H9 (cell line): ENCODE results near the gene BCHE. TPM values are rescaled to one million over a fixed set of nuclear protein-coding genes. Genes with fewer than 3 reads are reported as not detected.

Source experiments
- DNase-seq: peaks from one replicate; pipeline ENCODE4 v3.0.0-alpha.2; 2017
- H2AFZ ChIP-seq: one replicate; pipeline ENCODE4 v1.6.1; 2013; ENCODE audit warnings: mild to moderate bottlenecking, low read length, control low read depth, moderate library complexity
- H2AK5ac ChIP-seq: 2 replicates; pipeline ENCODE4 v1.6.1; 2013; ENCODE audit warnings: low read length, control low read depth, mixed read lengths; ENCODE audit not compliant: insufficient read length
- H2BK120ac ChIP-seq: one replicate; pipeline ENCODE4 v1.6.1; 2013; ENCODE audit warnings: low read depth, mild to moderate bottlenecking, low read length, control low read depth, inconsistent platforms; ENCODE audit not compliant: poor library complexity, severe bottlenecking
- H2BK12ac ChIP-seq: 2 replicates; pipeline ENCODE4 v1.6.1; 2013; ENCODE audit warnings: low read length, control low read depth, mixed read lengths, low read depth; ENCODE audit not compliant: insufficient read length
- H2BK15ac ChIP-seq: 2 replicates; pipeline ENCODE4 v1.6.1; 2013; ENCODE audit warnings: low read depth, low read length, control low read depth
- H2BK20ac ChIP-seq: one replicate; pipeline ENCODE4 v1.6.1; 2013; ENCODE audit warnings: low read depth, mild to moderate bottlenecking, low read length, control low read depth, inconsistent platforms; ENCODE audit not compliant: poor library complexity, severe bottlenecking
- H2BK5ac ChIP-seq: 2 replicates; pipeline ENCODE4 v1.6.1; 2013; ENCODE audit warnings: low read length, control low read depth, mixed read lengths; ENCODE audit not compliant: insufficient read length
- H3K14ac ChIP-seq: 2 replicates; pipeline ENCODE4 v1.6.1; 2013; ENCODE audit warnings: low read length, control low read depth; ENCODE audit not compliant: insufficient read depth
- H3K18ac ChIP-seq: 2 replicates; pipeline ENCODE4 v1.6.1; 2013; ENCODE audit warnings: low read depth, mild to moderate bottlenecking, mixed read lengths, low read length, control low read depth; ENCODE audit not compliant: insufficient read length
- H3K23ac ChIP-seq: 2 replicates; pipeline ENCODE4 v1.6.1; 2013; ENCODE audit warnings: low read length, control low read depth, mixed read lengths, low read depth; ENCODE audit not compliant: insufficient read length
- H3K23me2 ChIP-seq: 2 replicates; pipeline ENCODE4 v1.6.1; 2013; ENCODE audit warnings: low read depth, mild to moderate bottlenecking, mixed read lengths, low read length, control low read depth; ENCODE audit not compliant: insufficient read length, poor library complexity, severe bottlenecking
- H3K27ac ChIP-seq: 2 replicates; pipeline ENCODE4 v1.5.1; 2013; ENCODE audit warnings: low read length, control low read depth, mixed read lengths, low read depth; ENCODE audit not compliant: insufficient read length
- H3K27me3 ChIP-seq: 2 replicates; pipeline ENCODE4 v1.6.1; 2013; ENCODE audit warnings: low read length, control low read depth, inconsistent platforms; ENCODE audit not compliant: insufficient read depth
- H3K4ac ChIP-seq: 2 replicates; pipeline ENCODE4 v1.6.1; 2013; ENCODE audit warnings: low read depth, mild to moderate bottlenecking, control low read depth, inconsistent platforms, low read length, moderate library complexity
- H3K4me1 ChIP-seq: 2 replicates; pipeline ENCODE4 v1.6.1; 2013; ENCODE audit warnings: low read length, control low read depth, inconsistent platforms; ENCODE audit not compliant: insufficient read depth
- H3K4me2 ChIP-seq: 2 replicates; pipeline ENCODE4 v1.6.1; 2013; ENCODE audit warnings: low read length, control low read depth, mixed read lengths; ENCODE audit not compliant: insufficient read length, insufficient read depth
- H3K56ac ChIP-seq: 2 replicates; pipeline ENCODE4 v1.6.1; 2013; ENCODE audit warnings: low read depth, mild to moderate bottlenecking, mixed read lengths, low read length, control low read depth; ENCODE audit not compliant: insufficient read length
- H3K79me1 ChIP-seq: 2 replicates; pipeline ENCODE4 v1.6.1; 2013; ENCODE audit warnings: low read depth, mild to moderate bottlenecking, moderate library complexity, low read length, control low read depth, inconsistent platforms; ENCODE audit not compliant: insufficient read depth, poor library complexity, severe bottlenecking
- H3K79me2 ChIP-seq: 2 replicates; pipeline ENCODE4 v1.6.1; 2013; ENCODE audit warnings: low read length, control low read depth, inconsistent platforms; ENCODE audit not compliant: insufficient read depth
- H3K9ac ChIP-seq: 2 replicates; pipeline ENCODE4 v1.6.1; 2013; ENCODE audit warnings: low read length, control low read depth, mixed read lengths; ENCODE audit not compliant: insufficient read length; ENCODE audit errors: extremely low read depth
- H3K9me3 ChIP-seq: one replicate; pipeline ENCODE4 v1.6.1; 2013; ENCODE audit warnings: low read depth, low read length, inconsistent platforms; ENCODE audit not compliant: control insufficient read depth
- H3T11ph ChIP-seq: one replicate; pipeline ENCODE4 v1.6.1; 2013; ENCODE audit warnings: mild to moderate bottlenecking, low read length, control low read depth, inconsistent platforms
- H4K20me1 ChIP-seq: one replicate; pipeline ENCODE4 v1.6.1; 2013; ENCODE audit not compliant: control insufficient read depth, insufficient read length, insufficient read depth
- H4K5ac ChIP-seq: 2 replicates; pipeline ENCODE4 v1.6.1; 2013; ENCODE audit warnings: low read depth, mild to moderate bottlenecking, mixed read lengths, low read length, control low read depth; ENCODE audit not compliant: insufficient read length
- H4K8ac ChIP-seq: replicated peaks from 2 replicates; pipeline ENCODE4 v1.6.1; 2013; ENCODE audit warnings: low read length, control low read depth, mixed read lengths, low read depth; ENCODE audit not compliant: insufficient read length
- H4K91ac ChIP-seq: 2 replicates; pipeline ENCODE4 v1.6.1; 2013; ENCODE audit warnings: low read depth, mild to moderate bottlenecking, moderate library complexity, mixed read lengths, low read length, control low read depth; ENCODE audit not compliant: insufficient read length
- H3K27ac Mint-ChIP-seq, 3 experiments: 2 replicates in 2 of 3; 3 replicates in 1 of 3; pipeline ENCODE4 v1.8.0; 2020 to 2021; ENCODE audit warnings: mixed read lengths in 3 of 3, mild to moderate bottlenecking in 1 of 3, moderate library complexity in 1 of 3
- H3K27me3 Mint-ChIP-seq: 2 replicates; pipeline ENCODE4 v1.8.0; 2021; ENCODE audit warnings: low read depth, mild to moderate bottlenecking, moderate library complexity, mixed read lengths
- H3K36me3 Mint-ChIP-seq, 3 experiments: 2 replicates in 2 of 3; 3 replicates in 1 of 3; pipeline ENCODE4 v1.8.0; 2020 to 2021; ENCODE audit warnings: low read depth in 3 of 3, mixed read lengths in 3 of 3; ENCODE audit not compliant: insufficient read depth in 1 of 3
- H3K4me1 Mint-ChIP-seq, 2 experiments: 2 replicates each; pipeline ENCODE4 v1.8.0; 2020; ENCODE audit warnings: mixed read lengths in 2 of 2
- H3K4me3 Mint-ChIP-seq, 2 experiments: 2 replicates in 1 of 2; 3 replicates in 1 of 2; pipeline ENCODE4 v1.8.0; 2020 to 2021; ENCODE audit warnings: mild to moderate bottlenecking in 2 of 2, mixed read lengths in 2 of 2, moderate library complexity in 1 of 2
- H3K9me3 Mint-ChIP-seq, 2 experiments: 2 replicates in 1 of 2; 3 replicates in 1 of 2; pipeline ENCODE4 v1.8.0; 2020; ENCODE audit warnings: mild to moderate bottlenecking in 2 of 2, mixed read lengths in 2 of 2, moderate library complexity in 1 of 2
- total RNA-seq: library from RNA; stranded (reverse); gene quantifications from 2 replicates; pipeline ENCODE4 v1.2.1, GENCODE V29; 2021
- TF ChIP-seq, protein P1 (sequence below): fragments of 200-600 bp; sonication (generic); conservative IDR thresholded peaks from 3 replicates; pipeline ENCODE4 v1.8.0; 2021; ENCODE audit warnings: antibody characterized with exemption, mild to moderate bottlenecking

BCHE gene
- total RNA-seq, 1 experiment from 2014 or later, result 1.4 TPM

DNA sequence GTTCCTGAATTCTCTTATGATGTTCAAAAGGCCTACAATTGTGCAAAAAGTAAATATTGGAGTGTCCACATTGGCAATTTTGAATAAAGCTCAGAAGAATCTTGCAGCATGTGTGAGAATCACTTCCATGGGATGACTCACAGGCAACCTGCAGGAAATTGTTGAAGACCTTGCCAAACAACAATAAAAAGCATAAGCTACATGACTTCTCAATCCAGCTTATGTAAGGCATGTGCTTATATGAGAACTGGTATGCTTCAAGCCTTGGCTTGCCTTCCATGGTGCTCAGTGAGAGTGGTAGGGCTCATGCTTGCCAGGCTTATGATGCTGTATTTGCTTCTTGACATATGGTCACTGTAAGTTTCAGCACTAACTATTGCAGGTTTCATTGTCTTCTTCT, 18.4 kb upstream of the BCHE start:
- H4K5ac ChIP-seq, result no peak overlapping the region
- no peak overlapping the region for H2AK5ac ChIP-seq
- Mint-ChIP-seq H3K9me3 (0 out of 5 replicates have a peak, but pooled peaks cover 0 to 1% of the 10 kb centered on the region in 2 experiments), H3K27ac (no peak overlapping the region), H3K4me1 (no peaks in the 10 kb centered on the region; a peak in 1 of 4 replicates), H3K36me3 (no peaks in the 10 kb centered on the region), H3K27me3 (no peaks in the 10 kb centered on the region), H3K4me3 (no peak overlapping the region)
- no peak overlapping the region for H2AFZ ChIP-seq
- H3T11ph ChIP-seq, result no peak overlapping the region
- H2BK20ac ChIP-seq, result no peak overlapping the region
- H3K4ac ChIP-seq, result no peak overlapping the region
- no peak overlapping the region for H3K14ac ChIP-seq
- H2BK5ac ChIP-seq, result no peak overlapping the region
- no peak overlapping the region for H2BK12ac ChIP-seq
- no peak overlapping the region for H3K27ac ChIP-seq
- H4K91ac ChIP-seq, result no peak overlapping the region
- no peak overlapping the region for H2BK15ac ChIP-seq
- H3K79me1 ChIP-seq, result no peaks in the 10 kb centered on the region
- H3K18ac ChIP-seq, result no peak overlapping the region
- no peaks in the 10 kb centered on the region for H3K79me2 ChIP-seq
- no peaks in the 10 kb centered on the region for H3K23me2 ChIP-seq
- H3K56ac ChIP-seq, result no peak overlapping the region
- no peaks in the 10 kb centered on the region for H3K27me3 ChIP-seq
- no peaks in the 10 kb centered on the region for H4K20me1 ChIP-seq
- TF ChIP-seq, protein P1, sequence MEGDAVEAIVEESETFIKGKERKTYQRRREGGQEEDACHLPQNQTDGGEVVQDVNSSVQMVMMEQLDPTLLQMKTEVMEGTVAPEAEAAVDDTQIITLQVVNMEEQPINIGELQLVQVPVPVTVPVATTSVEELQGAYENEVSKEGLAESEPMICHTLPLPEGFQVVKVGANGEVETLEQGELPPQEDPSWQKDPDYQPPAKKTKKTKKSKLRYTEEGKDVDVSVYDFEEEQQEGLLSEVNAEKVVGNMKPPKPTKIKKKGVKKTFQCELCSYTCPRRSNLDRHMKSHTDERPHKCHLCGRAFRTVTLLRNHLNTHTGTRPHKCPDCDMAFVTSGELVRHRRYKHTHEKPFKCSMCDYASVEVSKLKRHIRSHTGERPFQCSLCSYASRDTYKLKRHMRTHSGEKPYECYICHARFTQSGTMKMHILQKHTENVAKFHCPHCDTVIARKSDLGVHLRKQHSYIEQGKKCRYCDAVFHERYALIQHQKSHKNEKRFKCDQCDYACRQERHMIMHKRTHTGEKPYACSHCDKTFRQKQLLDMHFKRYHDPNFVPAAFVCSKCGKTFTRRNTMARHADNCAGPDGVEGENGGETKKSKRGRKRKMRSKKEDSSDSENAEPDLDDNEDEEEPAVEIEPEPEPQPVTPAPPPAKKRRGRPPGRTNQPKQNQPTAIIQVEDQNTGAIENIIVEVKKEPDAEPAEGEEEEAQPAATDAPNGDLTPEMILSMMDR, result no peak
- DNase-seq, result no peak
- no peak overlapping the region for H3K9ac ChIP-seq
- no peak overlapping the region for H2BK120ac ChIP-seq
- no peaks in the 10 kb centered on the region for H3K4me1 ChIP-seq
- no peak overlapping the region for H3K23ac ChIP-seq
- H4K8ac ChIP-seq, result no peak overlapping the region
- H3K9me3 ChIP-seq, result no peaks in the 10 kb centered on the region
- no peak overlapping the region for H3K4me2 ChIP-seq
